ENCODE data around the gene ATP6V1G3.
"Not testable (repeated sequence)": the region's sequence is repeated elsewhere in the genome, so short reads cannot be mapped to it uniquely, and the experiment has no call there.

Gene ATP6V1G3

DNA sequence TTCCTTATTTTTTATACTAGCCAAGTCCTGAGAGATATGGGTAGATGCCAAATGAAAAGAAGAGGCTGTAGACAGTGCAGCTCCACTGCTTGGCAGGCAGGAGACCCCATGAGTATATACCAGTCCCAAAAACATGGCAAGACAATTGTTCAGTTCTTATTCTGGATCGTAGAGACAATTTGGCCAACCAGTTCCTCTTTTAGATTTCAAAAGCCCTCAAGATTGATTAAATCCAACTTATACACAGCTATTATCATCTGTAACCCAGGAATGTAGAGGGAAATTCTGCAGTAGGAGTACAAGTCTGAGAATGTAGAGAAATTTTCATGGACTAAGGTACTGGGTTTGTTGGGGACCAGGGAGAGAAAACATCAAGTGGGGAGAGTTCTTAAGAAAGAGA, 50.3 kb downstream of the ATP6V1G3 start:
- in situ Hi-C loops (cut with HindIII; ENCODE audit: low pct_unique_long_range_greater_than_20kb, low sequenced_read_pairs), result no loop called here
- no peak for DNase-seq (ENCODE audit: low read depth in 1 of 2, low spot score in 1 of 2)
- TF ChIP-seq JUND (IDR thresholded peaks at IDR 0.05; ENCODE audit: low read depth), result no peak

DNA sequence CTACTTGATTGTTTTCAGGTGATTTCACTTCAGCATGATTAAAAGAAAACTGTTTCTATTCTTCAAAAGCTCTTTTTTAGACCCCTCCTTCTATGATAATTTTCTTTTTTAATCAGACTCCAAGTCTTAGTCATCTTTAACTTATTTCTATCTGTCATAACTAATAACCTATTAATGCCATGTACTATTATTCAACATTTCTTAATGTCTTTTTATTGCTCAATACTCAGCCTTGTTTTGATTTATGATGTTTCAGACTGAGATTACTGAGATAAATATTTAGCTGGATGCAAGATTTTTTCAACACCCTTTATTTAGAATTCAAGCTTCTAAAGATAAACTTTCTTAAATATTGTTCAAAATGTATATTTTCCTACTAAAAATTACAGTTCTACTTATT, 53.6 kb downstream of the ATP6V1G3 start:
- TF ChIP-seq JUND (IDR thresholded peaks at IDR 0.05; ENCODE audit: low read depth), result no peak
- DNase-seq (ENCODE audit: low read depth in 1 of 2, low spot score in 1 of 2), result no peak
- in situ Hi-C loops (cut with HindIII; ENCODE audit: low pct_unique_long_range_greater_than_20kb, low sequenced_read_pairs), result no loop called here

DNA sequence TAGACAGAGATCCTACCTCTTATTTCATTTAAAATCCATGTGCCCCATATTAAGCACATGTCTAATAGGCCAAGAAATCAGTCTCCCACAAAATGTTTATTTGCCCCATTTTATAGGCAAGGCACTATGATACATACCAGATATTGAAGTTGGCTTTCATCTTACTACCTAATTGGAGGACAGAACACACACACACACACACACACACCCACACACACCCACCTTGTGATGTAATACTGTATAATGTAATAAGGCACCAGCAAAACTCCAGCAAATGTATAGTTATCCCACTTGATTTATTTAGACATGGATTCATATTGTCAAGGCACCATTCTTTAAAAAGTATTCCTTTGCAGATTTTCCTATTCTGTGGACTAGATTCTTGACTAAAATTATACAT, 56.8 kb downstream of the ATP6V1G3 start:
- no peak for DNase-seq (ENCODE audit: low read depth in 1 of 2, low spot score in 1 of 2)
- TF ChIP-seq JUND (IDR thresholded peaks at IDR 0.05; ENCODE audit: low read depth), result no peak
- in situ Hi-C loops (cut with HindIII; ENCODE audit: low pct_unique_long_range_greater_than_20kb, low sequenced_read_pairs), result no loop called here

GRCh38 chr1:198483006-198483405, 57.5 kb downstream of the ATP6V1G3 start:
- no peak for TF ChIP-seq JUND (IDR thresholded peaks at IDR 0.05; ENCODE audit: low read depth)
- in situ Hi-C loops (cut with HindIII; ENCODE audit: low pct_unique_long_range_greater_than_20kb, low sequenced_read_pairs), result no loop called here
- DNase-seq (ENCODE audit: low read depth in 1 of 2, low spot score in 1 of 2), result no peak

DNA sequence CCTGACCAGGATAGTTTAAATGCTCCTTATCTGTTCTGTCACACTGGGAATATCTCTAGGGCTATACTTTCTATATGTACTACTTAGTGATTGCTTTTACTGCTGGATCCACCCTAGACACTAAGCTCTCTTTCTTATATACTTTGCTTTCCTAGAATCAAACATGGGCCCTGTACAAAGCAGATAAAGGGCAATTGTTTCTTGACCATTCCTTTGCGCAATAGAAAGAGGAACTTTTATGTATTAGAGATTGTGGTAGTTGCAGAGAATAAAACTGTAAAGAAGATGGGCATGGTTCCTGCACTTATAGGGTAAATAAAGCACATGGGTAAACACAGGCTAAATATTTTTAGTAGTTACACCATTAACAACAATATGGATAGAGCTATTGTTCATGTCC, 58.8 kb downstream of the ATP6V1G3 start:
- TF ChIP-seq JUND (IDR thresholded peaks at IDR 0.05; ENCODE audit: low read depth), result no peak
- in situ Hi-C loops (cut with HindIII; ENCODE audit: low pct_unique_long_range_greater_than_20kb, low sequenced_read_pairs), result no loop called here
- DNase-seq (ENCODE audit: low read depth in 1 of 2, low spot score in 1 of 2), result no peak

DNA sequence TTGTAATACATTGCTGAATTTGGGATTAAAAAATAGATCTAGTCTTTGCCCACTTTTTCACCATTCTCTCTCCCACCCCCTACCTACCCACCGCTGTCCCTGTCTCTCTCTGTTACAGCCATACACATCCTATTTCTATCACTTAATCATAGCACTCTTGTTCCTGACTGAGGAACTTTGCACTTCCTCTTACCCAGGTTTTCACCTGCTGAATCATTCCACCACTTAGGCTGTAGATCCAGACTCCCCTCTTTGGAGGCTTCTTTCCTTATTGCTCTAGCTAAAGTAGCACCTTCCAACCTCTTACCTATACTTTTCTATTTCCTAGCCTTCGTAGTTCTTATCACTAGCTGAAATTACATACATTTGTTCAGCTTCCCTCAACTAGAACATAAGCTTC, 59.6 kb downstream of the ATP6V1G3 start:
- no peak for TF ChIP-seq JUND (IDR thresholded peaks at IDR 0.05; ENCODE audit: low read depth)
- in situ Hi-C loops (cut with HindIII; ENCODE audit: low pct_unique_long_range_greater_than_20kb, low sequenced_read_pairs), result no loop called here
- DNase-seq (ENCODE audit: low read depth in 1 of 2, low spot score in 1 of 2), result no peak

DNA sequence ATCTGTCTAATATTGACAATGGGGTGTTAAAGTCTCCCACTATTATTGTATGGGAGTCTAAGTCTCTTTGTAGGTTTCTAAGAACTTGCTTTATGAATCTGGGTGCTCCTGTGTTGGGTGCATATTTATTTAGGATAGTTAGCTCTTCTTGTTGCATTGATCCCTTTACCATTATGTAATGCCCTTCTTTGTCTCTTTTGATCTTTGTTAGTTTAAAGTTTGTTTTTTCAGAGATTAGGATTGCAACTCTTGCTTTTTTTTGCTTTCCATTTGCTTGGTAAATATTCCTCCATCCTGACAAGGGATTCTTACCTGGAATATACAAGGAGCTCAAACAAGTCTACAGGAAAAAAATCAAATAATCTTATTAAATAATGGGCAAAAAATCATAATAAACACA, 63.1 kb downstream of the ATP6V1G3 start:
- in situ Hi-C loops (cut with HindIII; ENCODE audit: low pct_unique_long_range_greater_than_20kb, low sequenced_read_pairs); DNase-seq (ENCODE audit: low read depth in 1 of 2, low spot score in 1 of 2): not testable (repeated sequence)
